HTERT RPE-1 (cell line): Measurements from ENCODE around the gene PRM2.
"Not testable (repeated sequence)": the region's sequence is repeated elsewhere in the genome, so short reads cannot be mapped to it uniquely, and the experiment has no call there.

ENCODE experiments used
- in situ Hi-C: fragments of 300-500 bp; cut with MboI; formaldehyde crosslinking; loops from 4 replicates; pipeline ENCODE4 v1.14.3; 2020; ENCODE audit warnings: low sequenced_read_pairs

The PRM2 gene

DNA sequence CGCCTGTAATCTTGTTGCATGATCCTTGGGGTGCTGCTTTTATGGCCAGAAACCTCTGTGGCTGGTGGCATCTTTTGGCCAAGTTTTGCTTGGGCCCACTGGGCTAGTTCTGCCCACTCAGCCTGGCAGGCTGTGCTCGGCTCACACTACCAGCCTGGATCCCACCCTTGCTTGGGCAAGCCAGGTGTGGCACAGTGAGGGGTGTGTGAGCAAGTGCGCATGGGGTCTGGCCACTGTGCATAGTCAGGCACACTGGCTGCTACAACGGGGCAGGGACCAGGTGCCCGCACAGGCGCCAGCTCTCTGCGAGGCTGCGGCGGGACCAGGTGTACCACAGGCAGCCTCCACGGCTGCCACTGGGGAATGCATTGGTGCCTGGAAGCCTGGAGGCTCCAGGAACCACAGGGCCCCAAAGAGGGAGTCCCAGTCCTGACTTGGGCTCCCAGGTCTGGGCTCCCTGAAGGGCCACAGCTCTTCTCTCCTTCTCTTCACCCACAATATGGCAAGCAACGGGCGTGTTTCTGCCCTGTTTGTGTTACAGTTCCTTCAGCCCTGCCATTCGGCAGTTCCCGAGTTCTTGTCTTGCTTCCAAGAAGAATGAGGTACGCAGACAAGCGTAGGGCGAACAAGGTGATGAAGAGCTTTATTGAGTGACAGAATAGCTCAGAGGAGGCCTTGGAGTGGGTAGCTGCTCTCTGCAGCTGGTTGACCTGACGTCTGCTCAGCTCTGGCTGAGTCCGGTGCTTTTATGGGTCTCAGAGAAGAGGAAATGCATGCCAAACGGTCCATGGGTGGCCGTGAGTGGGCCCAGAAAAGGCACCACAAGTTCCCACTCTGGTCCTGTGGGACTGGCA lies 31.6 kb upstream of the PRM2 start:
- in situ Hi-C loops: no loop called here

DNA sequence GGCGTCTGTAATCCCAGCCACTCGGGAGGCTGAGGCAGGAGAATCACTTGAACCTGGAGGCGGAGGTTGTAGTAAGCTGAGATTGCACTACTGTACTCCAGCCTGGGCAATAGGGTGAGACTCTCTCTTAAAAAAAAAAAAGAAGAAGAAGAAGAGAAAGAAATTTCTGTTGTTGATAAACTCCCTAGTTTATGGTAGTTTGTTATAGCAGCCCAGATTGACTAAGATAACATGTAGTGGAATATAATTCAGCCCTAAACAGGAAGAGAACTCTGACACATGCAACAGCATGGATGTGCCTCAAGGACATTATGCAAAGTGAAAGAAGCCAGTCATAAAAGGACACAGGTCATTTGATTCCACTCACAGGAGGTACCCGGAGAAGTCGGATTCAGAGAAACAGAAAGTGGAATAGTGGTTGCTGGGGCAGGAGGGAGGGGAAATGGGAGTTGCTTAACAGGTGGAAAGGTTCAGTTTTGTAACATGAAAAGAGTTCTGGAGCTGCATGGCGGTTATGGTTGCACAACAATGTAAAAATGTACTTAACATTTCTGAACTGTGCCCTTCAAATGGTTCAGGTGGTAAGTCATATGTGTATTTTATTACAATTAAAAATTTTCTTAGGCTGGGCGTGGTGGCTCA lies 30.8 kb upstream of the PRM2 start:
- in situ Hi-C loops: no loop called here

DNA sequence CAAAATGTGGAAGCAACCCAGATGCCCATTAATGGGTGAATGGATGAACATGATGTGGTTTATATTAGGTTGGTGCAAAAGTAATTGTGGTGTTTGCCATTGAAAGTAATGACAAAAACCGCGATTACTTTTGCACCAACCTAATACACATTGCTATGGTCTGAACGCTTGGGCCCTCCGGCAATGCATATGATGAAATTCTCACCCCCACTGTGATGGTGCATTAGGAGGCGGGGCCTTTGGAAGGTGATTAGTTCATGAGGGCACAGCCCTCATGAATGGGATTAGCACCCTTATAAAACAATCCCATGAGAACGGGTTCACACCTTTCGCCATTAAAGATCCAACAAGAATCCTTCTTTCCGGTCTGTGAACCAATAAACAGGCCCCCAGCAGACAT lies 30.1 kb upstream of the PRM2 start:
- in situ Hi-C loops: no loop called here

DNA sequence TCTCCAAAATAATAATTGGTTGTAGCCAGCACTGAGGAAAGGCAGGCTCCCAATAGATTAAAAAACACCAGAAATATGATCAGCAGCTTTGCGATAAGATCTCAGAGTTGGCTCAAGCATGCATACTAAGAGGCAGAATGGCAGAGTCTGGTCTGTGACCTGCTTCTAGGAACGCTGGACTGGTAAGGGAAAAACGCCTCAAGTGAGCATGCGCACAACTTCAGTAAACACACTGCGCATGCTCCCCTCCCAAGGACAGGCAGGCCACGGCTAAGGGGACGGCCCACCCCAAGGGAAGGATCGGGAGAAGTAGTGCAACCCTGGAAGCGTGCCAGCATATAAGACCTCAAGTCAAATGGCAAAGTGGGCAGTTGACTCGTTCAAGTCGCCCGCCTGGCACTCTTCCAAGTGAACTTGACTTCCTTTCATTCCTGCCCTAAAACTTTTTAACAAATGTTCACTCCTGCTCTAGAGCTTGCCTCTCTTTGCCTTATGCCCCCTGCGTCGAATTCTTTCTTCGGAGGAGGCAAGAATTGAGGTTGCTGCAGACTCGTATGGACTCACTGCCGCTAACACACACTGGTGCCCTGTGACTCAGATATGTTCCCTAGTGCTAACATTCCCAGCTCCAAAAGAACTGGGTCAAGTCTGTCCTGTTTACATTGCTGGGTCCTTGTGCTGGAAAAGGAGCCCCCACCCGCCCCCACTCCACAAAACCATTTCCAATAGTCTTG lies 27.3 kb upstream of the PRM2 start:
- in situ Hi-C loops: no loop called here

DNA sequence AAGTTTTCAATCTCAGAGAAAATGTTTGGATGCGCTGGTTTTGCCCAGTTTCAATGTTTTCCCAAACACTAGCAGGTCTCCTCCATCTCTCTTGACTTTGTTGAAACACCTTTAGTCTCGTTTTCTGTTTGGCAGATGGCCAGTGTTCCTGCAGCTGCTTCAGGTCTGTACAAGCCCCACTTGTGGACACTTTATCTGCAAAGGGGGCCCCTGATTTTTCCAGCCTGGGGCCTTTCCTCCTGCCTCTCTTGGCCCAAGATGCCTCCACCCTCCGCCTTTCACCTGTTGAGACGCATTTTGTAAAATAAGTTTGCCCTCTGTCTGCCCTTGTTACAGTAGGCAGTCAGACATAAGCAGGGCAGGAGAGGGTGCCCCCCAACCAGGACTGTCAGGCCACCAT lies 26.7 kb upstream of the PRM2 start:
- in situ Hi-C loops: no loop called here

DNA sequence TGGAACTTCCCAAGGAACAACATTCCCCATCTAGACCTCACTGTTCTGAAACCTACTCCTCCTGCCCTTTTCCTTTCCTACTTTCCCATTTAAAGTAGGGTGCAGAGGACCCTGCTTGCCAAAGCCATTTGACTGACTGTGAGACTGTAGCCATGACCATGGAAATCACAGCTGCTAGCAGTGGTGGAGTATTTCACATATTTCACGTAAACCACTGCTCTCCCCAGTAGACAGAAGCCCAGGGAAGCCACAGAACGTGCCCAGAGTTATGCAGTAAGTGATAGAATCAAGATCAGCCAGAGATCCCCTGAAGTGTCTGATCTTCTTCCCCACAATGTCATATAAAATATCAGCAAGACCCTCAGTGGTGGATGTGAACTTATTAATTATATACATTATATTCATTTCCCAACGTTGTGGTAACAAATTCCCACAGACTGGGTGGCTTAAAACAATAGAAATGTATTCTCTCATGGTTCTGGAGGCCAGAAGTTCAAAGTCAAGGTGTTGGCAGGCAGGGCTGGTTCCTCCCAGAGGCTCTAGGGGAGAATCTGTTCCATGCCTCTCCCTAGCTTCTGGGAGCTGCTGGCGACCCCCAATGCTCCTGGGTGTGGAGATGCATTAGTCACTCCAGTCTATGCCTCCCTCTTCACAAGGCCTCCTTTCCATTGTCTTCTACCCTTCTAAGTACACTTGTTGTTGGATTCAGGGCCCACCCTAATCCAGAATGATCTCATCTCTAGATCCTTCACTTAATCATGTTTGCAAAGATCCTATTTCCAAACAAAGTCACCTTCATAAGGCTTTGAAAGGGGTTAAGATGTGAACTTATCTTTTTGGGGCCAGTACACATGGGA lies 25.6 kb upstream of the PRM2 start:
- in situ Hi-C loops: no loop called here

DNA sequence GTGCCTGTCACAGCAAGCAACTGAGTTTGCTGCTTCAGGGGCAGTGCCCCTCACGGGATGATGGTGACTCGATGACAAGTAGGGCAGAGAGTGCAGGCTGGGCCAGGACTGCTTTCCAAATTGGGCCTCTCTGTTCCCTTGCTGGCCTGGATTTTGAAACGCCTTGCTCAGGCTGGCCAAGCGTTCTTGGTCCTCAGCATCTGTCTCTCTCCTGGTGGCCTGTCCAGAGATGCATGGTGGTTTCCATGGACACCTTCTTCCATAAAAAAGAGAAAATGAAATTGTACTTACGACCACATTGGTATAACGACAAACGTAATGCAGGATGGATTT lies 24.2 kb upstream of the PRM2 start:
- in situ Hi-C loops: no loop called here

DNA sequence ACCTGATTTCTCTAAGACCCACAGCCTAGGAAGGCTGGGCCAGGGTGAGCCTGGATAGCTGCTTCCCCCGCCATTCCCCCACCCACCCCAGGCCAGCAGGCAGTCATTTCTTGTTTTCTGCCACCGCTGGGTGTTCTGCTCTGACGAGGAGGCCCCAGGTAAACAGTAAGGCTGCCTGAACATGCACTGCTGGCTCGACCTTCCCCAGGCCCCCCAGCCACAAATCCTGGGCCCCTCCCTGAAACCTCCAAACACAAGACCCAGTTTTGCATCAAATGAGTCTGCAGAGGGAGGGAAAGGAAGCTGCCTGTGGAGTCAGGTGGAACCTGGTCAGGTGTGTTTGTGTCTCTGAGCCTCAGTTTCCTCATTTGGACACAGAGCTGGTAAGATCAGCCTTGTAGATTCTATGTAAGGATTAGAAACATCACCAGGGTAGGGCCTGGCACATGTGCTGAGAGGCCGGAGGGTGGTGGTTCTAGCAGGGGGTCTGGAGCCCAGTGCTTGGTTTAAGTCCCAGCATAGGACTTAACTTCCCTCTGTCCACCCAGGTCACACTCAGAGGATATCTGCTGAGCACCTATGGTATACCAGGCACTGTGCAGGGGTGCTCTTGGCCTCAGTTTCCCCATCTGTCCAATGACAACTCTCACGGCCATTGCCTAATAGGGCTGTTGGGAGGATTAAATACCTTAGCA lies 23.7 kb upstream of the PRM2 start:
- in situ Hi-C loops: no loop called here

DNA sequence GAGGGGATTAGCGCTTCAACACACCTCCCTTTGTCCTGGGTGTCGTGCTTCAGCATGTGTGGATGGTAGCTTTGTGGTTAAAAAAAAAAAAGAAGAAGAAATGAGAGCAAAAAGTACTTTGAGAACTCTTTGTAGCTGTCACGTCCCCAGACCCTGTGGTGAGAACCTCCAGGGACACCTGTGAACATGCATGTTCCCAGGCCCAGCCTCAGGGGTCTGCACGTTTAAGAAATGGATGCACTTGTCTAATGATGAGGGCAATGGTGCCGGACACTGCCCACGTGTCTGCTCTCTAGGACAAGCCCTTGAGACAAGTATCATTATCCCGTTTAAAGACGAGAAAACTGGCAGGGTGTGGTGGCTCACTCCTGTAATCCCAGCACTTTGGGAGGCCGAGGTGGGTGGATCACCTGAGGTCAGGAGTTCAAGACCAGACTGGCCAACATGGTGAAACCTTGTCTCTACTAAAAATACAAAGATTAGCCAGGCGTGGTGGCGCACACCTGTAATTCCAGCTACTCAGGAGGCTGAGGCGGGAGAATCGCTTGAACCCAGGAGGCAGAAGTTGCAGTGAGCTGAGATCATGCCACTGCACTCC lies 22.8 kb upstream of the PRM2 start:
- in situ Hi-C loops: not testable (repeated sequence)

DNA sequence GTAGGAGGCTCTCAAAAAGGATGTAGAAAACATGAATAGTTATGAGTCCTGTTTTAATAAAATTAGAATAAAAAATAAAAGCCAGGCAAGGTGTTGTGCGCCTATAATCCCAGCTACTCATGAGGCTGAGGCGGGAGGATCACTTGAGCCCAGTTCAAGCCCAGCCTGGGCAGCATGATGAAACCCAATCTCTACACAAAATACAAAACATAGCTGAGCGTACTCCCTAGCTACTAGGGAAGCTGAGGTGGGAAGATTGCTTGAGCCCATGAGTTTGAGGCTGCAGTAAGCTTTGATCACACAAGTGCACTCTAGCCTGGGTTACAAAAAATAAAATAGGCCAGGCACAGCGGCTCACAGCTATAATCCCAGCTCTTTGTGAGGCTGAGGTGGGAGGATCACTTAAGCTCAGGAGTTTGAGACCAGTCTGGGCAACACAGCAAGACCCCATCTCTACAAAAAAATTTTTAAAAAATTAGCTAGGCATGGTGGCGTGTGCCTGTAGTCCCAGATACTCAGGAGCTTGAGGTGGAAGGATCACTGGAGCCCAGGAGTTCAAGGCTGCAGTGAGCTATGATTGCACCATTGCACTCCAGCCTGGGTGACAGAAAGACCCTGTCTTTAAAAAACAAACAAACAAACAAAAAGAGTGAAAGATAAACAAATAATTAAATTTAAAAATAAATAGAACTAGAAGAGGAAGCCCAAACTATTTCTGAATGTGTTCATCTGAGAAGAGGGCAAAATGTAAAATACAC lies 22.0 kb upstream of the PRM2 start:
- in situ Hi-C loops: no loop called here

DNA sequence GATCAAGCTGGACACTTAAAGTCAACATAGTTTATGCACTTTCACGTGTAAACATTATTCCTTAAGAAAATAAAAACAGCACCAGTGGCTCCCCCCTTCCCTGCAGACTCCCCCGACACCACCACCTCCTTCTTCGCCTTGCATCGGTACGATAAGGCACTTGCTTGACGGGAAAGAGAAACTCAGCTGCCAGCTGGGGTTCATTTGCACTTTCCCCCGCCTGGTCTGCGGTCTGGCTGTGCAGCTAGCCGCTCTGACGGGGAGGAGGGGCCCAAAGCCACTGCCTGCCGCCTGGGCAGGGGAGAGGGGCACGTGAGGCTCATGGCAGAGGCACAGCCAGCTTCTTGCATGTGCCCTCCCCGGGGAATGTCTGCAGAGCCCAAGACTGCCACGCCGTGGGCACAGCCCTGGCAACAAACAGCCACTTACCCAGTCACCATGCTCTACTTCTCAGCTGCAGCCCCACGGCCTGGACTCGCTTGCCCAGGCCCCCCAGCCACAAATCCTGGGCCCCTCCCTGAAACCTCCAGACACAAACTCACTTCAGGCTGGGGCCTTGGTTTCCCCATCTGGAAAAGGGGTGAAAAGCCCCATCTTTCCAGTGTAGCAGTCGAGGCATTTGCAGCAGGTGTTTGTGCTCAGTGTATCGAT lies 21.3 kb upstream of the PRM2 start:
- in situ Hi-C loops: no loop called here

DNA sequence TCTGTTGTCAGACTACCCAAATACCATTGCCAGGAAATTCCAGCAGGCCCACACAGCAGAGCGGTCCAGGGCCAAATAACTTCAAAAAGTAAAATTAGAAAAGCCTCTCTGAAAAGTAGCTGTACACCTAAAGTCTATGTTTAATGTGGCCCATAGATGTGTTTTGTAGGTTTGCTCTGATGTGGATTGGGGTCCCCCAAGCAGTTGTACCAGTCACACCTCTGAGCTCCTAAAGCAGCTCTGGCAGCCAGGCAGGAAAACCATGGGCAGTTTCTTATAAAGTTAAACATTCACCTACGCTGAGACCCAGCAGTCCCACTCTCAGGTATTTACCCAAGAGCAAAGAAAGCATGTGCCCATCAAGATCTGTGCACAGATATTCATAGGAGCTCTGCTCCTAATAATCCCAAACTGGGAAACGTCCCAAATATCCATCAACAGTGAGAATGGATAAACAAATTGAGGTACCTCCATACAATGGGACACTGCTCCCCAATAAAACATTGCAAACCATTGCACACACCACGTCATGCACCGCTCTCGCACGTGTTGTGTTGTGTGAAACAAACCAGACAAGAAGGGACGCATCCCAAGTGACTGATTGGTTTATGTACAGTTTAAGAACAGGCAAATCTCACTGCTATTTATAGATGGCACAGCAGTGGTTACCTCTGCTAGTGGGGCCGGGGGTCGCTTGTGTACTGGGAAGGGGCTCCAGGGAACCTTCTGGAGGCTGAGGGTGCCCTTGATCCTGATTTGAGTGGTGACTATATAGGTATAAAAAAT lies 20.6 kb upstream of the PRM2 start:
- in situ Hi-C loops: no loop called here

DNA sequence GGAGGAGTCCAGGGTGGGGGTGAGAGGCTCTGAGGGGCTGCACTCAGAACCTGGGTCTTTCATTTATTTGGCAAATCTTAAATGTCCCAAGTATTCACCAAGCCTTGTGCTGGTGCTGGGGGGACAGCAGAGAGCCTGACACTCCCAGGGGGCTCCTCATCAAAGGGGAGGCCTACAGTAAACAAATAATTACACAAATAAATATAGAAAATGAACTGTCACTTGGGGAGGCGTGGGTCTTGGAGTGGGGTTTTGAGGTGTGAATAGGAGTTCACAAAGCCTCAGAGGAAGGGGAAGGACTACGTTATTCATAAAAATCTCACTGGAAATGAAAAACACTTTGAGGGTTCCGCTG lies 20.0 kb upstream of the PRM2 start:
- in situ Hi-C loops: no loop called here

DNA sequence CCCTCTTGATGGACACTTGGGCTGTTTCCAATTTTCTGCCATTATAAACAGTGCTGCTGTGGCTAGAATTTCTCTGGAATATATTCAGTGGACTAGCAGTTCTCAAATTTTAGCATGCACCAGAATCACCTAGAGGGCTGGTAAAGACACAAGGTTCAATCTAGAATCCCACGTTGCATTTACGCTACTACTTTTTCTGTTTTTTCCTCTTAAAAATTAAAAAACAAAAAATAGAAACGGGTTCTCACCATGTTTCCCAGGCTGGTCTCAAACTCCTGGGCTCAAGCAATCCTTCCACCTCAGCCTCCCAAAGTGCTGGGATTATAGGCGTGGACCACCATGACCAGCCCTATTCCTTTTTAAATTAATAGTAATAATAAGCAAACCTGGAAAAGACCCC lies 19.4 kb upstream of the PRM2 start:
- in situ Hi-C loops: no loop called here

DNA sequence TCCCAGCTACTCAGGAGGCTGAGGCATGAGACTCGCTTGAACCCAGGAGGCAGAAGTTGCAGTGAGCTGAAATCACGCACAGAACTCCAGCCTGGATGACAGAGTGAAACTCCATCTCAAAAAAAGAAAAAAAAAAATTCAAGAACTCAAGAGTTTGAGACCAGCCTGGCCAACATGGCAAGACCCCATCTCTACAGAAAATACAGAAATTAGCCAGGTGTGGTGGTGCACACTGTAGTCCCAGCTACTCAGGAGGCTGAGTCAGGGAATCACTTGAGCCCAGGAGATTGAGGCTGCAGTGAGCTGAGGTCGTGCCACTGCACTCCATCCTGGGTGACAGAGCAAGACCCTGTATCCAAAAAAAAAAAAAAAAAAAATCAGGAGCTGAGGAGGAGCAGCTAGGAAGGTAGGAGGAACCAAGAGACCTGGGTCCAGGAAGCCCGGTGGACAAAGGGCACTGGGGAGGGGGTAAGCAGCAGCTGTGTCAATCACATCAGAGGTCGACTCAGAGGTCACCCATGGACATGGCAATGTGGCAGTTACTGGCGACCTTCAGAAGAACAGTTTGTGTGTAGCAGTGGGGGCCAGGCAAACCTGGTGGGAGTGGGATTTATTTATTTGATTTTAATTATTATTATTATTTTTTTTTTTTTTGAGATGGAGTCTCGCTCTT lies 15.9 kb upstream of the PRM2 start:
- in situ Hi-C loops: no loop called here

DNA sequence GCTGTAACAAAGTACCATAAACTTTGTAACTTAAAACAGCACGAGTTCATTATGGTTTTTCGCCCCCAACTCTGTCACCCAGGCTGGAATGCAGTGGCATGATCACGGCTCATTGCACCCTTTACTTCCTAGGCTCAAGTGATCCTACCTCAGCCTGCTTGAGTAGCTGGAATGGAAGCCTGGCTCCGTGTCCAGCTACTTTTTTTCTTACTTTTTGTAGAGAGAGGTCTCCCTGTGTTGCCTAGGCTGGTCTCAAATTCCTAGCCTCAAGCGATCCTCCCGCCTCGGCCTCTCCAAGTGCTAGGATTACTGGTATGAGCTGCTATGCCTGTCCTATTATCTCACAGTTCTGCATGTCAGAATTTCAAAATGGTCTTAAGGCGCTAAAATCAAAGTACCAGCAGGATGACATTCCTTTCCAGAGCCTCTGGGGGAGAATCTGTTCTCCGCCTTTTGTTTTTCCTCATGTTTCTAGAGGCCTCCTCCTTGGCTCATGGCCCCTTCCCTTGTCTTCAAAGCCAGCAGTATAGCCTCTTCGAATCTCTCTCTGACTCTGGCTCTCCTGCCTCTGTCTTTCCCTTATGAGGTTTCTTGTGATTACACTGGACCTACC lies 14.9 kb upstream of the PRM2 start:
- in situ Hi-C loops: no loop called here
